Panc1 (cell line): ENCODE measurements around the gene INPP5F.

ENCODE experiments used
- CTCF ChIP-seq: fragments of 450-650 bp; IDR thresholded peaks from 2 replicates; pipeline ENCODE4 v1.5.1; 2017; ENCODE audit warnings: mild to moderate bottlenecking
- POLR2AphosphoS5 ChIP-seq: IDR thresholded peaks from 2 replicates; pipeline ENCODE4 v1.6.1; 2012; ENCODE audit warnings: mild to moderate bottlenecking, low read depth, low read length, moderate library complexity
- TCF7L2 ChIP-seq: IDR thresholded peaks from 2 replicates; pipeline ENCODE4 v1.6.1; 2011; ENCODE audit warnings: mild to moderate bottlenecking, low read depth, low read length, inconsistent platforms
- TF ChIP-seq, protein P1 (sequence below), 2 experiments: IDR thresholded peaks; 2 replicates each; pipeline ENCODE4 v1.6.1; 2011 to 2012; ENCODE audit warnings: low read depth in 2 of 2, control low read depth in 1 of 2, low read length in 1 of 2, mild to moderate bottlenecking in 1 of 2, moderate library complexity in 1 of 2; ENCODE audit not compliant: insufficient read depth in 1 of 2

GRCh38 chr10:119735451-119735850, 9.6 kb downstream of the INPP5F start:
- no peak for TF ChIP-seq POLR2AphosphoS5
- TF ChIP-seq CTCF: no peak
- TF ChIP-seq, protein P1, sequence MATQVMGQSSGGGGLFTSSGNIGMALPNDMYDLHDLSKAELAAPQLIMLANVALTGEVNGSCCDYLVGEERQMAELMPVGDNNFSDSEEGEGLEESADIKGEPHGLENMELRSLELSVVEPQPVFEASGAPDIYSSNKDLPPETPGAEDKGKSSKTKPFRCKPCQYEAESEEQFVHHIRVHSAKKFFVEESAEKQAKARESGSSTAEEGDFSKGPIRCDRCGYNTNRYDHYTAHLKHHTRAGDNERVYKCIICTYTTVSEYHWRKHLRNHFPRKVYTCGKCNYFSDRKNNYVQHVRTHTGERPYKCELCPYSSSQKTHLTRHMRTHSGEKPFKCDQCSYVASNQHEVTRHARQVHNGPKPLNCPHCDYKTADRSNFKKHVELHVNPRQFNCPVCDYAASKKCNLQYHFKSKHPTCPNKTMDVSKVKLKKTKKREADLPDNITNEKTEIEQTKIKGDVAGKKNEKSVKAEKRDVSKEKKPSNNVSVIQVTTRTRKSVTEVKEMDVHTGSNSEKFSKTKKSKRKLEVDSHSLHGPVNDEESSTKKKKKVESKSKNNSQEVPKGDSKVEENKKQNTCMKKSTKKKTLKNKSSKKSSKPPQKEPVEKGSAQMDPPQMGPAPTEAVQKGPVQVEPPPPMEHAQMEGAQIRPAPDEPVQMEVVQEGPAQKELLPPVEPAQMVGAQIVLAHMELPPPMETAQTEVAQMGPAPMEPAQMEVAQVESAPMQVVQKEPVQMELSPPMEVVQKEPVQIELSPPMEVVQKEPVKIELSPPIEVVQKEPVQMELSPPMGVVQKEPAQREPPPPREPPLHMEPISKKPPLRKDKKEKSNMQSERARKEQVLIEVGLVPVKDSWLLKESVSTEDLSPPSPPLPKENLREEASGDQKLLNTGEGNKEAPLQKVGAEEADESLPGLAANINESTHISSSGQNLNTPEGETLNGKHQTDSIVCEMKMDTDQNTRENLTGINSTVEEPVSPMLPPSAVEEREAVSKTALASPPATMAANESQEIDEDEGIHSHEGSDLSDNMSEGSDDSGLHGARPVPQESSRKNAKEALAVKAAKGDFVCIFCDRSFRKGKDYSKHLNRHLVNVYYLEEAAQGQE (IDR thresholded peaks at IDR 0.05; ENCODE audit: insufficient read depth in 1 of 2, low read depth in 2 of 2, low read length in 1 of 2): no peak
- no peak for TF ChIP-seq TCF7L2
